GM06990 (cell line): ENCODE measurements around the gene SYT8.

ENCODE experiments used
- DNase-seq: peaks from one replicate; pipeline ENCODE4 v3.0.0-alpha.2; 2011; ENCODE audit not compliant: insufficient read length; ENCODE audit errors: extremely low read depth
- H3K27me3 ChIP-seq: replicated peaks from 2 replicates; pipeline ENCODE4 v1.6.0; 2011; ENCODE audit warnings: low read length; ENCODE audit not compliant: control insufficient read depth, insufficient read depth
- H3K36me3 ChIP-seq: 2 replicates; pipeline ENCODE4 v1.5.1; 2011; ENCODE audit warnings: low read length; ENCODE audit not compliant: control insufficient read depth, insufficient read depth
- H3K4me3 ChIP-seq: replicated peaks from 2 replicates; pipeline ENCODE4 v1.5.1; 2011; ENCODE audit warnings: low read depth, mild to moderate bottlenecking, control low read depth, low read length
- CTCF ChIP-seq: IDR thresholded peaks from 2 replicates; pipeline ENCODE4 v1.5.1; 2011; ENCODE audit warnings: low read length, control low read depth, mild to moderate bottlenecking, inconsistent platforms; ENCODE audit not compliant: insufficient read depth, poor library complexity, severe bottlenecking

Gene SYT8

DNA sequence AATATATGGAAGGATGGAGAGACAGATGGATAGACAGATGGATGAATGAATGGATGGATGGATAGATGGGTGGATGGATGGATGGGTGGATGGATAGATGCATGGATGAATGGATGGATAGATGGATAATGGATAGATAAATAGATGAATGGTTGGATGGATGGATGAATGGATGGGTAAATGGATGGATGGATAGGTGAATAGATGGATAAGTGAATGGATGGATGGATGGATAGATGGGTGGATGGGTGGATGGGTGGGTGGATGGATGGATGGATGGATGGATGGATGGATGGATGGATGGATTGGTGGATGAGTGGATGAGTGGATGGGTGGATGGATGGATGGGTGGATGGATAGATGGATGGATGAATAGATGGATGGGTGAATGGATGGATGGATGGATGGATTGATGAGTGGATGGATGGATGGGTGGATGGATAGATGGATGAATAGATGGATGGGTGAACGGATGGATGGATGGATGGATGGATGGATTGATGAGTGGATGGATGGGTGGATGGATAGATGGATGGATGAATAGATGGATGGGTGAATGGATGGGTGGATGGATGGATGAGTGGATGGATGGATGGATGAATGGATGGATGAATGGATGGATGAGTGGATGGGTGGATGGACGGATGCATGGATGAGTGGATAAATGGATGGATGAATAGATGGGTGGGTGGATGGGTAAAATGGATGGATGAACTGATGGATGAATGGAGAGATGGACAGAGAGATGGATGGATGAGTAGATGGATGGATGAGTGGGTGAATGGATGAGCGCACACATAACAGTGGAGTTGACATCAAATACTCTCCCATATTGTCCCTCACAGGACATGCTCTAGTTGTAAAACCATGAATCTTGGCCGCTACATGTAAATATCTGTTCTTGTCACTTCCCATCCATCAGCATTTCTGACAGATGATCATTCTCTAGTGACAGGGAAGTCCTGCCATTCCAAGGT is 26.9 kb downstream of the SYT8 start:
- no peak for TF ChIP-seq CTCF
- Histone ChIP-seq H3K4me3 (no peak overlapping the region), H3K36me3 (peaks cover 40% of the 10 kb centered on the region)

DNA sequence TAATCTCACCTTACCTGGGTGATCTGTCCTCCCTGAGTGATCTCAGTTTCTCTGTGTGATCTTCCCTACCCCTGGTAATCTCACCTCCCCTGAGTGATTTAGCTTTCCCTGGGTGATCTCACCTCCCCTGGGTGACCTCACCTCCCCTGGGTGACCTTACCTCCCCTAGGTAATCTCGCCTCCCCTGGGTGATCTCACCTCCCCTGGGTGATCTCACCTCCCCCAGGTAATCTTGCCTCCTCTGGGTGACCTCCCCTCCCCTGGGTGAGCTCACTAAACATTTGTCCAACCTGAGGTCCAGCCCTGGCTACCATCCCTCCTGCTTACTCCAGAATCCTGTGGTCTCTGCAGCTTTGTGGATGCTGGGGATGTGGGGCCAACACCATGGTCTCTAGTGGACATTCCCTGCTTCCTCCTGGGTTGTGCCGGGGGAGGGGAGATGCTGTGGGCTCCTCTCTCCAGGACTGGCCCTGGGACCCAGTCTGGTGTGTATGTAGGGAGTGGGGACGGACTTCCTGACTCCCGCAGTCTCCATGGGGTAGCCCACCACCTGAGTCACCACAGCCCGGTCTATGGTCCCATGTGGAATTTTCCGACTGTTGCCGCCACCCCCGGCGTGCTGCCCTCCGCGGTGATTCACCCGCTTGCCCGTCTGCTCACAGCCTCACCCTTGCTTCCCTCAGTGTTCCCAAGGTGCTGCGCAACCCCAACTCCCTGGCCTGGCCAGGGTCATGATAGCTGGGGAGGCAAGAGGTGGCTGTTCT is 28.0 kb downstream of the SYT8 start:
- DNase-seq, result no peak
- peaks cover 38% of the 10 kb centered on the region for H3K36me3 ChIP-seq
- H3K27me3 ChIP-seq, result no peaks in the 10 kb centered on the region

More for the DNA sequence above, 26.9 kb downstream of the SYT8 start:
- no peak for DNase-seq
- H3K27me3 ChIP-seq, result no peaks in the 10 kb centered on the region

GRCh38 chr11:1863352-1864216 is 28.8 kb downstream of the SYT8 start:
- DNase-seq, result no peak
- no peak for TF ChIP-seq CTCF
- Histone ChIP-seq H3K36me3 (peaks cover 36% of the 10 kb centered on the region), H3K27me3 (no peaks in the 10 kb centered on the region), H3K4me3 (no peak overlapping the region)

More for the DNA sequence above, 28.0 kb downstream of the SYT8 start:
- no peak overlapping the region for H3K4me3 ChIP-seq
- TF ChIP-seq CTCF, result no peak

DNA sequence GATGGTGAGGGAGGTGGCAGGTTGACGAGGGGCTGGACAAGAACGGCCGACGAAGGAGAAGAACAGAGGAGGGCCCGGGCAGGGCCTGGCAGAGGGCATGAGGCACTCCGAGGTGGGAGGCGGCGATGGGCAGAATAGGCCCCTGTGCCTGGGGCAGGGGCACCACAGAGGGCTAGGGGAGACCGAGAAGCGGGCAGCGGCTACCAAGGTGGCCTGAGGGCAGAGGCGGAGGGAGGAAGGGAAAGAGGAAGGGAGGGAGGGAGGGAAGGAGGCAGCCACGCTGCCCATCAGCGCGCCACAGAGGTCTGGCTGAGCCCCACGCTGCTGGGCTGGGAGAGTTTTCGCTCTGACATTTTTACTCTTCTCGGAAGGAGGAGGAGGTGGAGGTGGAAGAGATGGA is 29.4 kb downstream of the SYT8 start:
- no peaks in the 10 kb centered on the region for H3K27me3 ChIP-seq

More for the DNA sequence above, 29.4 kb downstream of the SYT8 start:
- no peak for DNase-seq
- no peak overlapping the region for H3K4me3 ChIP-seq
- peaks cover 34% of the 10 kb centered on the region for H3K36me3 ChIP-seq
- no peak for TF ChIP-seq CTCF
